Measurements from ENCODE around the gene ANGEL2.

Gene ANGEL2

DNA sequence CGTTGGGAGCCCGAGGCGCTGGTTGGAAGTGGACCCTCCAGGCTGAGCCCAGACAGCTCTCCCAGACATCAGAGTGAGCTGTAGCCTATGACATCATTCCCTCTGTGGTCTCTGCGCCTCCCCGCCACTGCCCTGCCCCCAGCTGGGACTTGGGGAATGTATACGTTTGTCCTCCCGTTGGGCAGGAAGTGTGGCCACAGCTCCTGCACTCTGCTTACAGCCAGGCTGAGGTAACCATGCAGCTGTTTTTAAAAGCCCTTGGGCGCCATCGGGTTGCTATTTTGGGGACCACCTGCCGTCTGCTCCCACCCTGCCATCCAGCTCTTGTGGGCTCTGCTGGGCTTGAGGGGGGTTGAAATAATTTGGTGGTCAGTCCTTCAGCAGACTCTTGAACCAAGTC lies 57.5 kb downstream of the ANGEL2 start:
- Histone ChIP-seq H3K27ac (no peak overlapping the region), H3K4me3 (no peak overlapping the region)
- TF ChIP-seq, protein P1, sequence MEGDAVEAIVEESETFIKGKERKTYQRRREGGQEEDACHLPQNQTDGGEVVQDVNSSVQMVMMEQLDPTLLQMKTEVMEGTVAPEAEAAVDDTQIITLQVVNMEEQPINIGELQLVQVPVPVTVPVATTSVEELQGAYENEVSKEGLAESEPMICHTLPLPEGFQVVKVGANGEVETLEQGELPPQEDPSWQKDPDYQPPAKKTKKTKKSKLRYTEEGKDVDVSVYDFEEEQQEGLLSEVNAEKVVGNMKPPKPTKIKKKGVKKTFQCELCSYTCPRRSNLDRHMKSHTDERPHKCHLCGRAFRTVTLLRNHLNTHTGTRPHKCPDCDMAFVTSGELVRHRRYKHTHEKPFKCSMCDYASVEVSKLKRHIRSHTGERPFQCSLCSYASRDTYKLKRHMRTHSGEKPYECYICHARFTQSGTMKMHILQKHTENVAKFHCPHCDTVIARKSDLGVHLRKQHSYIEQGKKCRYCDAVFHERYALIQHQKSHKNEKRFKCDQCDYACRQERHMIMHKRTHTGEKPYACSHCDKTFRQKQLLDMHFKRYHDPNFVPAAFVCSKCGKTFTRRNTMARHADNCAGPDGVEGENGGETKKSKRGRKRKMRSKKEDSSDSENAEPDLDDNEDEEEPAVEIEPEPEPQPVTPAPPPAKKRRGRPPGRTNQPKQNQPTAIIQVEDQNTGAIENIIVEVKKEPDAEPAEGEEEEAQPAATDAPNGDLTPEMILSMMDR (IDR thresholded peaks at IDR 0.05), result no peak
- no peak for DNase-seq (ENCODE audit: low spot score)

DNA sequence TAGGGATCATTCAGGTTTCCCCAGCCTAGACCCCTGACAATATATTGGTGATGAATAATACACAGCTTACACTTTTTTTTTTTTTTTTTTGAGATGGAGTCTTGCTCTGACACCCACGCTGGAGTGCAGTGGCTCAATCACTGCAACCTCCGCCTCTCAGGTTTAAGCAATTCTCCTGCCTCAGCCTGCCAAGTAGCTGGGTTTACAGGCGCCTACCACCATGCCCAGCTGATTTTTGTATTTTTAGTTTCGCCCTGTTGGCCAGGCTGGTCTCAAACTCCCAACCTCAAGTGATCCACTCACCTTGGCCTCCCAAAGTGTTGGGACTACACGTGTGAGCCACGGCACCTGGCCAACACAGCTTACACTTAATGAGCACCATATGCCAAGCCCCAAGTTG lies 58.1 kb downstream of the ANGEL2 start:
- no peak overlapping the region for H3K27ac ChIP-seq

DNA sequence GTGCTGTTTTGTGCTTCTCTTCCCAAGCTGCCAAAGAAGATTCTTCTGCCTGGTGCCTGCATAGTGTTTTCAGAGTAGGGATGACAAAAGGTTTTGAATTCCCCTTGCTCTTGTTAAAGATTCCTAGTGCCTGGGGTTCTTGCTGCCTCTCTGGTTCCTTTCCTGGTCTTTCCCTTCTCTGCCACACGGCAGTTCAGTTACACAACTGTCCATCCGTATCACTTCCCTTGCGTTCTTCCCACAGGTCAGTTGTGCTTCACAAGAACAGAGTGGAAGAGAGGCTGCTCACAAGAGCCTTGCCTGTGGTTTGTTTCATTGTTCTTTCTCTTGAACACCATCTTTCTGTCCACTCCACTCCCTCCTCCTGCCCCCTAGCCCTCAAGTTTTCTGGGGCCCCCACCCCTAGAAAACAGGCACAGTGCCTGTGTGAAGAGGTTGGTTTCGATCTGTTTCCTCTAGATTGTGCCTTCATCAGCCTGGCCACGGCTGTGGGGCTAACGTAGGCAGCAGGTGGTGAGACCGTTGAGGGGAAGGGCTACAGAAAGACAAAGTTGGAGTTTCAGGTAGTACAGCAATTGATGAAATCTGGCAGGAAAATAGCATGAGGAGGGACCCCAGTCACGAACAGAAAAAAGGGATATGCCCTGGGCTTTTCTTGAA lies 59.6 kb downstream of the ANGEL2 start:
- TF ChIP-seq, protein P1 (IDR thresholded peaks at IDR 0.05), result no peak
- no peak for DNase-seq (ENCODE audit: low spot score)
- Histone ChIP-seq H3K4me3 (no peak overlapping the region), H3K27ac (no peak overlapping the region)

More for the DNA sequence above, 58.1 kb downstream of the ANGEL2 start:
- TF ChIP-seq, protein P1 (IDR thresholded peaks at IDR 0.05), result no peak
- no peak for DNase-seq (ENCODE audit: low spot score)
- H3K4me3 ChIP-seq, result no peak overlapping the region

DNA sequence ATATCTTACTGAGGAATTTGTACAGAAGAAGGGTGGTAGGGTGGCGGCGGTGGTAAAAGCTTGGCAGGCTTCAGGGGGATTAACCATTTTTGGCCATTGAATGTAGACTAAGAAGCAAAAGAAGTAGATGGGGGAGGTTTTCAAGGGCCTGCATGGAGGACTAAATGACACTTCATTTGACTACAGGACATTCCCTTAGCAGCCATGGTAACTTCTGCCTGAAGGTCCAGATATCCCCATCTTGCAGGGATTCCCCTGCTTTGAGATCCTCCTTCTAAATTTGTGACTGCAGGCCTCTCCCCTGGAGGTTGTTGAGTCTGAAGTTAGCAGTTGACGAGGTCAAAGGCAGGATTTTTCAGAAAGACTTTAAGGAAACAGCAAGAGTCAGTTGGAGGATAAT lies 60.6 kb downstream of the ANGEL2 start:
- no peak for DNase-seq (ENCODE audit: low spot score)
- H3K4me3 ChIP-seq, result no peak overlapping the region
- H3K27ac ChIP-seq, result no peak overlapping the region
- TF ChIP-seq, protein P1 (IDR thresholded peaks at IDR 0.05), result no peak

DNA sequence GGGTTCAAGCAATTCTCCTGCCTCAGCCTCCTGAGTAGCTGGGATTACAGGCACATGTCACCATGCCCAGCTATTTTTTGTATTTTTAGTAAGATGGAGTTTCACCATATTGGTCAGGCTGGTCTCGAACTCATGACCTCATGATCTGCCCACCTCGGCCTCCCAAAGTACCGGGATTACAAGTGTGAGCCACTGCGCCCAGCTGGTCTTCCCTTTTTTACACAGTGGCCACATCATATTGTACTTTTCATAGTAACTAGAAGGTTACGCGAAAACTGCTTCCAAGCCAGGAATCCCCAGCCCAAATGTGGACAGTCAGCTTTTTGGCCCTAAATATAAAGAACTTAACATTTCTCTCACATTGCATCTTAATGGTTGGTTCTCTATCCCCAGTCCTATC lies 61.2 kb downstream of the ANGEL2 start:
- H3K4me3 ChIP-seq, result no peak overlapping the region
- TF ChIP-seq, protein P1 (IDR thresholded peaks at IDR 0.05), result no peak
- no peak for DNase-seq (ENCODE audit: low spot score)
- no peak overlapping the region for H3K27ac ChIP-seq

DNA sequence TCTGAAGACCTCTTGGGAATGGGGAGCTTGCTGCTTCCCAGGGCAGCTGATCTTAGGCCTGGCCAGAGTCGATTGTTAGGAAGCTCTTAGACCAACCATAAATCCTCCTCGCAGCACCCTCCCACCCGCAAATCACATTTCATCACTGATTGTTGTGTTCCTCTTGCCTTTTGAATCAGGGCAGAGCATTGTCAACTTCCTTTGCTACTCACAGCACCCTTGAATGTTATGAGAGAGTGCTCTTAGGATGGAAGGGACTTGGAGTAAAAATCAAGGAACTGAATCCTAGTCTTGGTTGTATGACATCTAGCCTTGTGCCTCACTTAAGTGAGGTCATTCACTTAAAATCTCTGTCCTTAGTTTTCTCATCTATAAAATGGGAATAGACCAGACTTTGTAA lies 62.3 kb downstream of the ANGEL2 start:
- Histone ChIP-seq H3K4me3 (no peak overlapping the region), H3K27ac (no peak overlapping the region)
- DNase-seq (ENCODE audit: low spot score), result no peak
- TF ChIP-seq, protein P1 (IDR thresholded peaks at IDR 0.05), result no peak

DNA sequence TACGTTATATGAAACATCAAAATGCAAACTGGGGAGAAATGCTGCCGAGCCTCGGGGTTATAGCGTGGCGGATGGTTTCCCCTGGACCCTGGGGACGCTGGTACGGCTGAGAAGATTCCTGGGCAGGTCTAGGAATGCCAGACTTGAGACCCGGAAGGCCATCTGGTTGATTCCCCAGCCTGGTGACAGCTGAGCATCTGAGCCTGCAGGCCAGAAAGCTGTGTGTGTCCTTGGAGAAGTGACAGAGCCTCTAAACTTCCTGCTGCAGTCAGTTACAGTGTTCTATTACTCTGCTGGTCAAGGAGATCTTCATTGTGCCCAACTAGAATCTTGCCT lies 63.1 kb downstream of the ANGEL2 start:
- DNase-seq (ENCODE audit: low spot score), result no peak
- H3K27ac ChIP-seq, result no peak overlapping the region
- TF ChIP-seq, protein P1 (IDR thresholded peaks at IDR 0.05), result no peak
- no peak overlapping the region for H3K4me3 ChIP-seq
